ENCODE results near the gene CYFIP2.

- TF ChIP-seq EZH2 (IDR thresholded peaks at IDR 0.05; ENCODE audit: insufficient read depth, poor library complexity, severe bottlenecking), result no peak
- TF ChIP-seq EZH2phosphoT487 (IDR thresholded peaks at IDR 0.05; ENCODE audit: insufficient read depth, low read depth), result no peak
Measured at GRCh38 chr5:157266286-157267007, 524 bp downstream of the CYFIP2 start.
